GM18873 (cell line): Measurements from ENCODE around the gene SPAAR.

Experiments
- ATAC-seq: cut with Tn5 transposase; IDR thresholded peaks from one replicate; pipeline ENCODE4 v1.9.1; 2021; ENCODE audit warnings: mild to moderate bottlenecking, moderate library complexity, moderate number of reproducible peaks; ENCODE audit not compliant: unreplicated experiment, low FRiP score

The SPAAR gene

DNA sequence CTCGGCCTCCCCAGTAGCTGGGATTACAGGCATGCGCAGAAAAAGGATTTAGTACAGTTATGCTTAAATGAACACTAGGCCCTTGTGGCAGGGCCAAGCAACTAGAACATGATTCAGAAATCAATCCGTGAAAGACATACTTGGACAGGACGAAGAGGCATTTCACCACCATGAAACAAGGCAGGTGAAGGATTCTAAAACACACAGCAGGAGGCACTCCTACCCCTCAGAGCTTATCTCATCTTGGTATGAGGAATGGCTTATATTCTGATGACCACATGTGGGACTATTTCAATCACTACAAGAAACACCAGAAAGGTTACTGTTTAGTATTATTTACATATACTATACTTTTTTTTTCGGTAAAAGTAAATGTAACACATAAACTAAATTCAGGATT lies 33.0 kb downstream of the SPAAR start:
- ATAC-seq = no peak

DNA sequence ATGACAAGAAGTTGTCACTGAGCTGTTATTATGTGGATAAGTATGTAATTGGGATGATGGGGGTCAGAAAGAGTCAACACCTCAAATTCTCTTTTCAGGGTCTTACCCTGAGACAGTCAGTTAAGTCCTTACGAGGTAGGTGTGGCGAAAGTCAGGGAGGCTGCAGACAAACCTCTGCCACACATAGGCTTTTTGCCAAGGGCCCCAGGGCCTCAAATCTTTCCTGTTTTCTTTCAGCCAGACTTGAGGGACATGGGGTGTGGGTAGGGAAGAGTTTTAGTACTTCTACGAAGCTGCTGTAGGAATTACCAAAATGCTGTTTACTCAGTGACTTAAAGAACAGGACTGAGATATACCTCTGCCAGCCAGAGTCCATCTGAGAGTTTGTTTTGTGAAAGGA lies 34.9 kb downstream of the SPAAR start:
- no peak for ATAC-seq

DNA sequence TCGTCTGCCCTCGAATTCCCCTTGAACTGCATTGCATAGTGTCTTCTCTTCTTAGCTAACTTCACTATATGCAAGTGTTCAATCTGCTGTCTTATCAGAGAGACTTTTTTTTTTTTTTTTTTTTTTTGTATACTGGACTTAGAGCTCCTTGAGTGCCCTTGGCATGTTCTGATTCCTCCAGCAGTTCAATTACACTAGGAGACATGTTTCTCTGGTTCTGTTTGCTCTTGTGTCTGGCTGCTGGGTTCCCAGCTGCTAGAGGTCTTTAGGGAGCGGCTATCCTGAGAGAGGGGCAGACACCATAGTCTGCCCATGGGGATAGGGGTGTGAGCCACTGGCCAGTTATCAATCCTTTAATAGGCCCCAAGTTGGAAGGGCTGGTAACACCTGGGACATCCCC lies 35.6 kb downstream of the SPAAR start:
- ATAC-seq = no peak

DNA sequence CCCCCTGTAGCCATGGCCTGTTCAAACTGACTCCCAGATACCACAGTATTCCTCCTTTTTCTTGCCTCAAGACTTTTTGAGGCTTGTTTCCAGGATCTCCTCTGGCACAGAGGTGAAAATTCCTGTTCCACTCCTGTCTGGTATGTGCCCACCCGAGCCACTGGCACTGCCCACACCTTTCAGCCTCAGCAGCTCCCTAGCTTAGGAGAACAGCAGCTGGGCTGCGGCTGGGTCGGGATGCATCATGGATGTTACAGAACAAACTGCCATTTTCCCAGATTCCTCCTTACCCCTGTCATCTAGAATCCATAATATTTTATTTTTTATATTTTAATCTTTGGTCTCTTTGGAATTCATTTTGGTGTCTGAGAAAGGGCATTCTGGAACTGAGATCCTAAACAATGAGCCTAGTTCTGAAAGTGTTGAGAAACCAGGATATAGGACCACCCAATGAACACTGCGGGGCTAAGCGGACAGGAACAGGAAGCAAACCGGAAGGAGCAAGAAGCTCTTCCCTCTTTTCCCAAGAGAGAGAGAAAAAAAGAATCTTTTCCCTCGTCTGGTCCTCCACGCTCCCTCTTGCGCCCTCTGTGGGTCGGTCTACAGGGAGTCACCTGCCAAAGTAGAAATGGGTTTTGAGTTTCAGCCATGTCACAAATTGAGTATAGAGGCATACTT lies 36.2 kb downstream of the SPAAR start:
- ATAC-seq = no peak

DNA sequence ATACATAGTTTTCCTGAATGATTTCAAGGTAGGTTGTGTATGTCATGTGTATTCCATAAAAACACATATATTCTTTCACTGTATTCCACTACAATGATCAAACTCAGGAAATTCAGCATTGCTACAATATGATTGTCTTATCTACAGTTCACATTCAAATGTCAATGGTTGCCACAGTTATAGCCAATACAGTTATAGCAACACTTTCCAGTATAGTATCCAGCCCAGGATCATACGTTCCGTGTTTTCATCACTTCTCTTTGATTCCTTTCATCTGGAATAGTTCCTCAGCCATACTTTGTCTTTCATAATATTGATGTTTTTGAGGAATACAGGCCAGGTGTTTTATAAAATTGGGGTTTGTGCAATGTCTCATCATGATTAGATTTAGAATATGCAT lies 39.2 kb downstream of the SPAAR start:
- no peak for ATAC-seq

DNA sequence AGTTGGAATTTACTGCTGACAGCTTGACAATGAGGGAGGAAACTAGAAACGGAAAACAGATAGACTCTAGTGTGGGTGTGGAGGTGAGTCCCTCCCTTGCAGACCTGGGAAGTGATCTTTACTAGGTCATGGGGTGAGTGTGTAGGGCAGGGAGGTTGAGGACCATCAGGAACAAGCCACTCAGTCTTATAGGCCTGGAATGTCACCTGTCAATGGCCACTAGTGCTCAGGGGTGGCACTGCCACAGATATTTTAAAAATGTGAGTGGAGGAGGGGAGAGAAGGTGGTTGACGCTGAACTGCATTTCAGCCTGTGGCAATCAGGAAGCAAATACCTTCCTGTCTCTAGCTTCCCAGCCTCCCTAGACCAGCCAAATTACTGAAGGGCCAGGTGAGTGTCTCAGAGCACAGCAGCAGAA lies 39.6 kb downstream of the SPAAR start:
- no peak for ATAC-seq

DNA sequence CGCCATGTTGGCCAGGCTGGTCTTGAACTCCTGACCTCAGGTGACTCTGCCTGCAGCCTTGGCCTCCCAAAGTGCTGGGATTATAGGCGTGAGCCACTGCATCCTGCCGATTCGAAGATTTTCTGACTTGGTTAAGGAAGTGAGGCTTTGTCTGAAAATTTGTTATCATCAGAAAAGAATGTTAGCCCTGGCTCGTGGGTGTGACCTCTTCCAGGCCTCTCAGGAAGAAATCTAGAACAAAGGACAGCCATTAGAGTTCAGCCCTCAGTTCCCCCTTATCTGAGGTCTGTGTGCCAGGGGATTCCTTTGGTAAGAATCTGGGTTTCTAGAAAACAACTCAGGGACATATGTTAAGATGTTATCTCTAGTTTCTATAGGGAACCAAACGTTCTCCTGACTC lies 42.4 kb downstream of the SPAAR start:
- no peak for ATAC-seq

DNA sequence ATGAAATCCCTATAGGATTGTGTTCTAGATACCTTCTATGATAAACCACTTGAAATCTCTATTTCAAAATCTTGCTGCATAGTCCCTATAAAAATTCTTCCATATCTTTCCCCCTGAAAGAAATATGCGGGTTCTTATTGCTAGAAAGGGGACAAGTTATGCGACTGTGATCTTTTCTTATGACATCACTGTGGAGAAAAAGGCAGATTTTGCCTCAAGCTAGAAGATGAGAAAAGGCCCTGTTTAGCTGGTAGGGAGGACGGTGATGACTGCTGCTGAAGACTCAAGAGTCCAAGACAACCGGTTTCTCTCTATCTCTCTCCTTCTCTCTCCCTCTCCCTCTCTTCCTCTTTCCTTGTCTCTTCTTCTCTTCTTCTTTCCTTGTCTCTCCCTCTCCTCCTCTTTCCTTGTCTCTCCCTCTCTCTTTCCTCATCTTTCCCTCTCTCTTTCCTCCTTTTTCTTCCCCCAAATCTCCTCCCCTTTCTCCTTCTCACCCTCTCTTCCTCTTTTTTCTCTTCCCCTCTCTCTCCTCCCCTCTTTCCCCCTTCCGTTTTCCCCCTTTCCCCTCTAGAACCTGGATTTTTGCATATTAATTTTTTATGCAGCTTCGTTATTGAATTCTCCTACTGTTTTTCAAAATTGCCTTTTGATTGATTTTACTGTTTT lies 43.4 kb downstream of the SPAAR start:
- ATAC-seq = no peak

DNA sequence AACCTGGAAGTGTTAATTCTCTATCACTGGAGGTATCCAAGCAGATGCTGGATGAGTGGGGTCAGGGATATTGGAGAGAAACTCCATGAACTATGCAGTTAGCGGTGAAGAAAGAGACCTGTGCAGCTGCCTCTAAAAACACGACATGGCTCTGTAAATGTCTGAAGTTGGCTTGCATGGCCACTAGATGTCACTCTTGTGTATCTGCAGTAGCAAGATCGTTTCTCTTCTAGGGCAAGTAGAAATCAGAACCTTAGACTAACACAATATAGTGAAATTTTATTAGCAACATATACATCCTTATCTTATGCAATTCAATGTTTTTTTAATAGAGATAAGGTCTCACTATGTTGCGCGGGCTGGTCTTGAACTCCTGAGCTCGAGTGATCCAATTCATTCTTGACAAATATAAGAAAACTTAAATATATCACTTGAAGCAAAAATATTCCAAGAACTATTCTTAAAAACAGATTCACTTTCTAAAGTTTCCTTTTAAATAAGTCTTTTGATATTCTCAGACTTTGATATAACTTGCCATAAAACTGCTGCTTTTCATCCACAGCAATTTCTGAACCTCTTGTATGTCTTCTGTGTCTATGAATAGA lies 45.8 kb downstream of the SPAAR start:
- ATAC-seq = no peak

DNA sequence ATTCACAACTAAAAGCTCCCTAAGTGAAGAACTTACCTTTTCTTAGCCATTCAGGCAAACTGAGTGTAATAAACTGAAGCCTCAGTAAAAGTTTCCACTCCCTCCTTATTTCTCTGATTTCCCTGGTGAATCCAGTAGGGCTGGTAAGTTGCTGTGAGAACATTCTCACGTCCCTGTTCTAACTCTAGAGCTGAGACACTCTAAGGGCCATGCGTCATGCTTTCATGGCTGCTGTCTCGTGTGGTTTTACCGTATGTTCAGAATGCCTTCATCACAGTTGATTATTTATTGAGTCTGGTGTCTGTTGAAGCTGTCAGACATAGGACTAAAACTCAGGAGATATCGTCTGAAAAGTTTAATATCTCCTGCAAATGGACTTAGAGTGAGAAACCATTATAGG lies 47.4 kb downstream of the SPAAR start:
- no peak for ATAC-seq

DNA sequence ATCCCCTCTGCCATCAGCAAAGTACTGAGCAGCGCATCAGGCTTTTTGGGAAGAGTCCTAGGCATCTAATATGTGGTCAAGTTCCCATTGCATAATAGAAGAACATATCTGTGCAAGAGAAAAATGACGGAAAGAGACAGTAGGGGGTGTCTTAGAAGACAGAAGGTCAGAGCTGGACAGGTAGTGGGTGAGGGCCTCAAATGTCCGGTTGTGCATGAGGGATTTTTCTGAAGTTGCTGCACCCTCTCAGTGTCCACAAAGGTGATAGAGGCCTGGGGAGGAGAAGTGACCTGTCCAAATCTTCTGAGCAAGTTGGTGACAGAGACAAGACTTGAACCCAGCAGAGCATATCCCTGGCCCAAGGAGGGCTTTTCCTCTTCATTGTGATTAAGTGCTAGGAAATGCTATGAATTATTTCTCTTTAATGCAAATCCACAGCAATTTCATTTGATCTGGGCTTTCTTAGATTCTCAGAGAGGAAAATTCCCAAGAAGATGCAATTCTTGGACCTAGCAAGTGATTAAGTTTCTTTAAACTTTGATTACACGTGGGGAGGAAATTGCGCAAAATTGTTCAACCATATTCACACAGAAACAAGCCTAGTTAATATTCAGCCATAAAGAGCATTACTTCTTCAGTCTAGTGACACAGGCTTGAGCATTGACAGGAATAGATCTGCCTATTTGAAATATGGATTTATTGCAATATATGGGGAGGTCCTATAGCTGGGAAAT lies 49.0 kb downstream of the SPAAR start, which contains the start of gene OR2S2:
OR2S2 (minus strand) TSS at position 51 of the 734 bp plus-strand sequence. CDS start 56 bp downstream, outside the sequence.
- ATAC-seq = no peak

DNA sequence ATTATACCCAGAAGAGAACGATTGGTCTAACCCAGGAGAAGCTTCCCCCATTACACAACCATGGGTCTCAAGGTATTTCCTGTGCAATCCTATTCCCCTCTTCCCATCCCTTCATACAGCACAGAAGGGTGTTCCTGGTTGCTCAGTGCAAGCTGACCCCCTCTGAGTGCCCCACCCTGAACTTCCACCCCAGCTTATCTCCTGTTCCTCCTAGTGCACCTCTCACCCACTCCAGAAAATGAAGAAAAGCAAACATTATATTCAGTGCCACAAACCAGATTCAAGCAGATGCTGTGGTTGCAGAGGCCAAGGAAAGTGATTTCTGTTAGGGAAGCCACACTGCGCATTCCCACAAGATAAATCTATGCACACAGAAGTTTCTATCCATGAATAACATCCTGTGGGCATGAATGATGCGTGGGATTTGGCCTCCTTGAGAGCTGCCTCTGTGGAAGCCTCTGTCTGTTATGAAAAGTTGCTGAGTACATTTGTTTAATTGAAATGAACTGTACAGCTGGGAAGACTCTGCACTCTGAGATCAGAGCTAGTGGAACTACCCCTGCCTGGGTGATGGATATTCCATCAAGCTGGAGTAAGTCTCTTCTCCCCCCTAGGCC lies 50.9 kb downstream of the SPAAR start:
- ATAC-seq = no peak
